ENCODE measurements around the gene UGT1A6.

The UGT1A6 gene

GRCh38 chr2:233798335-233799086 lies 105.8 kb downstream of the UGT1A6 start:
- DNase-seq (ENCODE audit: extremely low read depth in 1 of 2, low read depth in 1 of 2), result no peak

GRCh38 chr2:233799087-233799665 lies 106.5 kb downstream of the UGT1A6 start:
- no peak for DNase-seq (ENCODE audit: extremely low read depth in 1 of 2, low read depth in 1 of 2)

GRCh38 chr2:233799716-233800115 lies 107.0 kb downstream of the UGT1A6 start:
- no peak for DNase-seq (ENCODE audit: extremely low read depth in 1 of 2, low read depth in 1 of 2)

- DNase-seq (ENCODE audit: extremely low read depth in 1 of 2, low read depth in 1 of 2), result no peak
Observed at GRCh38 chr2:233800208-233800607, 107.5 kb downstream of the UGT1A6 start.

- no peak for DNase-seq (ENCODE audit: extremely low read depth in 1 of 2, low read depth in 1 of 2)
Observed at GRCh38 chr2:233801357-233802131, 108.9 kb downstream of the UGT1A6 start.

DNA sequence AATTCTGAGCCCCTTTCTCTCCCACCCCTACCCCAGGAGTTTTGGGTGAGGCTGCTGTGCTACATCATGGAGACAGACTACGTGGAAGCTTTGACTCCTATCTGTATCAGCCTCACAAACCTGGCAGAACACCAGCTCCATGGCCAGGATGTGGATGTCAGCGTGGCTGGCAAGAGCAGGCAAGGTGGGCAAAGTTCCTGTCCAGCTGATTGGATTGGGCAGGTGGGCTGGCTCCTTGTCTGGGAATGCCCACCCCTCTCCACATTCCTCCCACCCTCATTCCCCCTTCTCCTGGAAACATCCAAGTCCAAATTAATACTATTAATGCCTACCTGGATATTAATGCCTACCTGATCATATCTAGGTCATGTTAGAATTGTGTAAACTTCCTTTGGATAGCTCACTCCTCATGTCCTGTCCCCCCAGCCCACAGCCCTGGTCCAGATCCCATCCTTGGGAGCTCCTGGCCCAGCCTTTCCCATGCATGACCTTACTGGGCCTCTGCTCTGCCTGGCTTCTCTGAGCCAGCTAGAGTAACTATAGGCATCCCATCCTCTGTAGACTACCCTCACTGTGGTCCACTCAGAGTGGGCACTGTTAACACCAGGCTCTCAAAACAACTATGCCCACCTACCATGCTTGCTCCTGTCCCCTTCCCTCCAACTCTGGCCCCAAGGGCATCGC lies 109.6 kb downstream of the UGT1A6 start:
- no peak for DNase-seq (ENCODE audit: extremely low read depth in 1 of 2, low read depth in 1 of 2)

- no peak for DNase-seq (ENCODE audit: extremely low read depth in 1 of 2, low read depth in 1 of 2)
Observed at GRCh38 chr2:233803292-233803911, 110.7 kb downstream of the UGT1A6 start.

DNA sequence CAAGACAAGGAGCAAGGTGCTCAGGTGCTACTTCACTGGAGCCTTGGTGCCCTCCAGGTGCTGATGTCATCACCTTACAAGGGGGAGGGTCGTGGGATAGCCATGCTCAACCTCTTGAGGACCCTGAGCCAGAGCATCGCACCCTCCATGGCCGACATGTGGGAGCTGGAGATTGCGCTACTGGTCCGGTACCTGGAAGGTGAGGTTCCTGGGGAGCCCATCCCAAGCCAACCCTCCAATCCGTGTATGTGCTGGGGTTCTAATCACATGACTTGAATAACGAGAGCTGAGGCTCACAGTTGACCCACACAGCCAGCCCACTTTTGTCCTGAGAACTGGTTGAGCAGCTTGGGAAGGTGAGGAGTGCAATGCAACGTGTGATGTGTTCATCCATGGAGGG lies 111.3 kb downstream of the UGT1A6 start:
- no peak for DNase-seq (ENCODE audit: extremely low read depth in 1 of 2, low read depth in 1 of 2)

- no peak for DNase-seq (ENCODE audit: extremely low read depth in 1 of 2, low read depth in 1 of 2)
Observed at GRCh38 chr2:233807215-233807865, 114.7 kb downstream of the UGT1A6 start.

- no peak for DNase-seq (ENCODE audit: extremely low read depth in 1 of 2, low read depth in 1 of 2)
Observed at GRCh38 chr2:233807966-233808935, 115.6 kb downstream of the UGT1A6 start.

DNA sequence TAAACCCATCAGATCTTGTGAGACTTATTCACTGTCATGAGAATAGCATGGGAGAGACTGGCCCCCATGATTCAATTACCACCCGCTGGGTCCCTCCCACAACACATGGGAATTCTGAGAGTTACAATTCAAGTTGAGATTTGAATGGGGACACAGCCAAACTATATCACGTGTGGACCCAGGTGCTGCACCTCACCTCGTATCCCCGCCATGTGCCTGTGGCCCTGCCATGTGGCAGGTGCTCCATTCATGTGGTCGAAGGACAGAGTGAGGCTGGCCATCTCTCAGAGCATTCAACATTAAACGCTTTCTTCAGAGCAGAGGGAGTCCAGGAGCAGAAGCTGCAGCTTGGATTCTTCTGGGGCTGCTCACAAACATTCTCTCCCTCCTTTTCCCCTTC lies 117.7 kb downstream of the UGT1A6 start:
- no peak for DNase-seq (ENCODE audit: extremely low read depth in 1 of 2, low read depth in 1 of 2)

- DNase-seq (ENCODE audit: extremely low read depth in 1 of 2, low read depth in 1 of 2), result no peak
Observed at GRCh38 chr2:233811087-233811486, 118.4 kb downstream of the UGT1A6 start.

- no peak for DNase-seq (ENCODE audit: extremely low read depth in 1 of 2, low read depth in 1 of 2)
Observed at GRCh38 chr2:233811732-233812131, 119.0 kb downstream of the UGT1A6 start.

- DNase-seq (ENCODE audit: extremely low read depth in 1 of 2, low read depth in 1 of 2), result no peak
Observed at GRCh38 chr2:233813236-233814055, 120.8 kb downstream of the UGT1A6 start.

DNA sequence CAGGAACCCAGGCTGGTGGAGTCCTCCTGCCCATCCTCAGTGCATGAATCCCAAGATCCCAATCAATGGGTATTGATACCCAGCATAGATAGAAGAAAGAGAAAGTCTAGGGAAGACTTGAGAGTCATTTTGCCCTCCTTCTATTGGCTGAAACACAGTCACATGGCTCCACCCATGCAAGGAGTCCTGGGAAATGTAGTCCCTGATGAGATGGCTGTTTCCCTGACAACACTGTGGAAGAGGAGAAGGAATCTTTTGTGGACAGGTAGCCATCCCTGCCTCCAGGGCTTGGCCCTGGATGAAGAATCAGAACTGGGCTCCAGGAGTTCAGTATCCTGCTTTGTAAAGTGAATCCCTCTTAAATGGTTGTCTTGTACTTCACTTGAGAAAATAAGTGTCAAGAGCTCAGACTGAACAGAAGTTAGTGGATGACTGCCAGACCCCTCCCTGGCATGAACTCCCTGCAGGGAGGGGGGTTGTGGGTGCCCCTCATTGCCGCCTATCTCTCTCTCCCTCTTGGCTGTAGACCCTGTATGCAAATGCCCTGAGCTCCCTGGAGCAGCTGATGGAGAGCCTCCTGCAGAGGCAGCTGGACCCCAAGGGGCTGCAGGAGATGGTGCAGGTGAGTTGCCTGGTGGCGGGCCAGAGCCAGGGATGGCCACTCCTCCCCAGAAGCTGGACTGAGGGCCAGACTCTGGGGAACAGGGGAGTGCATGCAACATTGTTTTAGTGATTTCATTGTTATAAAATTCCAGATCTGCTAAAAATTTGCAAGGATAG lies 121.6 kb downstream of the UGT1A6 start:
- no peak for DNase-seq (ENCODE audit: extremely low read depth in 1 of 2, low read depth in 1 of 2)

GRCh38 chr2:233815861-233816260 lies 123.2 kb downstream of the UGT1A6 start:
- no peak for DNase-seq (ENCODE audit: extremely low read depth in 1 of 2, low read depth in 1 of 2)

DNA sequence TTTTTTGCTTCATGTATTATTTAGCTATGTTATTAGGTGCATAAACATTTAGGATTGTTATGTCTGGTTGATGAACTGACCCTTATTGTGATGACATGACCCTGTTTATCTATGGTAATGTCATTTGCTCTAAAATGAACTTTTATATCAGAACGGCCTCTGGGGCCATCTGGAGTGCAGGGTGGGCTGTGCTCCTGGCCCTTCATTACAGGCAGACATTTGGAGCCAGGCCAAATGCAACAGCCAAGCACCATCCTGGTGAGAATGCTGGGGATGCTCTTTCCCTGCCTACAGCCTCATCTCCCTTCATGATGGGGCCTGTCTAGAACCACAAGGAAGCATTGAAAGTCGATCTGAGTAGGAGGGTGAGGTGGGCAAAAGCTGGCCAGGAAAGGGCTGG lies 123.6 kb downstream of the UGT1A6 start:
- DNase-seq (ENCODE audit: extremely low read depth in 1 of 2, low read depth in 1 of 2), result no peak

GRCh38 chr2:233816771-233817170 lies 124.1 kb downstream of the UGT1A6 start:
- DNase-seq (ENCODE audit: extremely low read depth in 1 of 2, low read depth in 1 of 2), result no peak

Measured in activated CD8-positive, alpha-beta memory T cell treated with anti-CD3 and anti-CD28 coated beads for 1 hour (primary cell).